ENCODE data around the gene KRTAP29-1.

The KRTAP29-1 gene

GRCh38 chr17:41308251-41308917 lies 5.7 kb upstream of the KRTAP29-1 start:
- DNase-seq (ENCODE audit: low read depth): no peak
- no peak for TF ChIP-seq CTCF (conservative IDR thresholded peaks at IDR 0.05; ENCODE audit: low read depth, low read length)
- H3K4me3 ChIP-seq (ENCODE audit: low read length): no peak overlapping the region

GRCh38 chr17:41307647-41308046 lies 5.0 kb upstream of the KRTAP29-1 start:
- no peak overlapping the region for H3K4me3 ChIP-seq (ENCODE audit: low read length)
- no peak for DNase-seq (ENCODE audit: low read depth)
- no peak for TF ChIP-seq CTCF (conservative IDR thresholded peaks at IDR 0.05; ENCODE audit: low read depth, low read length)

- no peak overlapping the region for H3K4me3 ChIP-seq (ENCODE audit: low read length)
- no peak for TF ChIP-seq CTCF (conservative IDR thresholded peaks at IDR 0.05; ENCODE audit: low read depth, low read length)
- DNase-seq (ENCODE audit: low read depth): no peak
These were observed 1.4 kb upstream of the KRTAP29-1 start for GRCh38 chr17:41304091-41304490.

GRCh38 chr17:41302981-41303380 lies 330 bp upstream of the KRTAP29-1 start:
- TF ChIP-seq CTCF (conservative IDR thresholded peaks at IDR 0.05; ENCODE audit: low read depth, low read length): no peak

GRCh38 chr17:41301204-41301790 lies 1.4 kb downstream of the KRTAP29-1 start:
- no peak for DNase-seq (ENCODE audit: low read depth)
- no peak for TF ChIP-seq CTCF (conservative IDR thresholded peaks at IDR 0.05; ENCODE audit: low read depth, low read length)
- no peak overlapping the region for H3K4me3 ChIP-seq (ENCODE audit: low read length)

More at GRCh38 chr17:41302981-41303380, 330 bp upstream of the KRTAP29-1 start:
- H3K4me3 ChIP-seq (ENCODE audit: low read length): no peak overlapping the region
- no peak for DNase-seq (ENCODE audit: low read depth)

GRCh38 chr17:41298458-41299135 lies 4.1 kb downstream of the KRTAP29-1 start:
- no peak for DNase-seq (ENCODE audit: low read depth)
- H3K4me3 ChIP-seq (ENCODE audit: low read length): no peak overlapping the region
- no peak for TF ChIP-seq CTCF (conservative IDR thresholded peaks at IDR 0.05; ENCODE audit: low read depth, low read length)
